Sigmoid colon (tissue), 4 donors: ENCODE measurements around the gene PGRMC2.

Experiments used
- CTCF ChIP-seq, 4 experiments: fragments of 450-650 bp in 3 of 4; fragments of 200-600 bp in 1 of 4; IDR thresholded peaks; one replicate each; pipeline ENCODE4 v1.5.1; 2016 to 2019; ENCODE audit warnings: antibody characterized with exemption in 4 of 4, mild to moderate bottlenecking in 3 of 4, moderate library complexity in 2 of 4
- POLR2AphosphoS5 ChIP-seq, 4 donors: sonication (generic); formaldehyde crosslinking; IDR thresholded peaks; one replicate each; pipeline ENCODE4 v1.6.1; 2017; ENCODE audit warnings: antibody characterized with exemption in 4 of 4

- TF ChIP-seq POLR2AphosphoS5 (IDR thresholded peaks at IDR 0.05) (no peak), CTCF (IDR thresholded peaks at IDR 0.05) (no peak)
These were observed 2.9 kb upstream of the PGRMC2 start for GRCh38 chr4:128290526-128290925.
